Neural progenitor cell (in vitro differentiated cells): ENCODE results near the gene INHBB. TPM values are rescaled to one million over a fixed set of nuclear protein-coding genes. Genes with fewer than 3 reads are reported as not detected.

Experiments used
- DNase-seq: peaks from one replicate; pipeline ENCODE4 v3.0.0-alpha.2; 2016; ENCODE audit warnings: low spot score
- H2AFZ ChIP-seq: fragments of 200-600 bp; sonication (generic); replicated peaks from 2 replicates; pipeline ENCODE4 v1.6.1; 2016; ENCODE audit warnings: antibody characterized with exemption
- H3F3A ChIP-seq: fragments of 200-600 bp; sonication (generic); 2 replicates; pipeline ENCODE4 v1.6.1; 2016; ENCODE audit warnings: antibody characterized with exemption, low read depth
- H3K27ac ChIP-seq: fragments of 200-600 bp; sonication (generic); 2 replicates; pipeline ENCODE4 v1.5.1; 2016; ENCODE audit warnings: mild to moderate bottlenecking
- H3K27me3 ChIP-seq: fragments of 200-600 bp; sonication (generic); 2 replicates; pipeline ENCODE4 v1.6.1; 2016; ENCODE audit warnings: mild to moderate bottlenecking, moderate library complexity
- H3K36me3 ChIP-seq: fragments of 200-600 bp; sonication (generic); 2 replicates; pipeline ENCODE4 v1.5.1; 2016
- H3K4me1 ChIP-seq: fragments of 200-600 bp; sonication (generic); 2 replicates; pipeline ENCODE4 v1.6.1; 2016; ENCODE audit warnings: mixed run types
- H3K4me2 ChIP-seq: fragments of 200-600 bp; sonication (generic); 2 replicates; pipeline ENCODE4 v1.6.1; 2016
- H3K4me3 ChIP-seq: fragments of 200-600 bp; sonication (generic); 2 replicates; pipeline ENCODE4 v1.5.1; 2016
- H3K79me2 ChIP-seq: fragments of 200-600 bp; sonication (generic); 2 replicates; pipeline ENCODE4 v1.6.1; 2016; ENCODE audit warnings: low read depth
- H3K9ac ChIP-seq: fragments of 200-600 bp; sonication (generic); 2 replicates; pipeline ENCODE4 v1.6.1; 2016
- H3K9me3 ChIP-seq: fragments of 200-600 bp; sonication (generic); 2 replicates; pipeline ENCODE4 v1.5.1; 2016; ENCODE audit warnings: low read depth
- H4K20me1 ChIP-seq: fragments of 200-600 bp; sonication (generic); 2 replicates; pipeline ENCODE4 v1.6.1; 2016; ENCODE audit warnings: low read depth
- H3K27ac Mint-ChIP-seq: 3 replicates; pipeline ENCODE4 v1.8.0; 2021; ENCODE audit warnings: mixed read lengths
- H3K27me3 Mint-ChIP-seq: 2 replicates; pipeline ENCODE4 v1.8.0; 2022; ENCODE audit warnings: low read depth, mild to moderate bottlenecking, inconsistent platforms, moderate library complexity, mixed read lengths; ENCODE audit not compliant: insufficient read depth
- H3K36me3 Mint-ChIP-seq: 3 replicates; pipeline ENCODE4 v1.8.0; 2021; ENCODE audit warnings: mixed read lengths
- H3K4me1 Mint-ChIP-seq: 3 replicates; pipeline ENCODE4 v1.8.0; 2021; ENCODE audit warnings: mixed read lengths
- H3K4me3 Mint-ChIP-seq: 3 replicates; pipeline ENCODE4 v1.8.0; 2021; ENCODE audit warnings: mild to moderate bottlenecking, moderate library complexity, mixed read lengths
- H3K9me3 Mint-ChIP-seq: 3 replicates; pipeline ENCODE4 v1.8.0; 2020; ENCODE audit warnings: mixed read lengths
- EZH2 ChIP-seq: fragments of 200-600 bp; sonication (generic); IDR thresholded peaks from 2 replicates; pipeline ENCODE4 v1.6.1; 2017; ENCODE audit warnings: antibody characterized with exemption, mild to moderate bottlenecking, moderate library complexity
- EZH2phosphoT487 ChIP-seq: fragments of 200-600 bp; sonication (generic); IDR thresholded peaks from 2 replicates; pipeline ENCODE4 v1.6.1; 2017; ENCODE audit warnings: antibody characterized with exemption
- total RNA-seq: library from RNA; depleted of rRNA; stranded (reverse); fragments of >200 nt; gene quantifications from 2 replicates; pipeline ENCODE4 v1.2.3, GENCODE V29; 2015; ENCODE audit warnings: low replicate concordance
- TF ChIP-seq, protein P1 (sequence below): fragments of 200-600 bp; sonication (generic); IDR thresholded peaks from 2 replicates; pipeline ENCODE4 v1.5.1; 2017; ENCODE audit warnings: antibody characterized with exemption, mild to moderate bottlenecking

Gene INHBB
- total RNA-seq, 1 donor from 2014 or later: not detected

DNA sequence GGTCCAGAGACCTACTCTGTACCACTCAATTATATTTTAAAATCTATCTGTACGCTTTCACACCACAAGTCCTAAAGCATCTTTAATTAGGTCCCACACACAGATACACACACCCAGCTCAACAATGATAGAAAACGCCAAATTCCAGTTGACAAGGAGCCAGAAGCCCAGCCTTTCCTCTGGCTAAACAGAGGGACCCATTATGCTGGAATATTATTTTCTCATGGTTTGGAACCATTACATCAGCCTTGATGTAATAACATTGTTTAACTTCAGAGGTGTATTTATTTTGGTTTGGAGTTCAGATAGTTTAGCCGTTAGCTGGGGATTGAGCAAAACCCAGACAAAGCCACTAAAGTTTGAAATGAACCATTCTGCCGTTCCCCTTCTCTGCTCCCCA lies 14.0 kb upstream of the INHBB start:
- Histone ChIP-seq H3K27ac (no peak overlapping the region), H3K9ac (no peak overlapping the region), H3K4me3 (no peak overlapping the region), H3K4me1 (no peaks in the 10 kb centered on the region), H3K27me3 (peaks cover 29% of the 10 kb centered on the region), H3F3A (no peaks in the 10 kb centered on the region), H3K79me2 (no peaks in the 10 kb centered on the region), H3K9me3 (no peaks in the 10 kb centered on the region), H4K20me1 (no peaks in the 10 kb centered on the region), H2AFZ (no peak overlapping the region), H3K4me2 (no peak overlapping the region), H3K36me3 (no peaks in the 10 kb centered on the region)
- no peak overlapping the region for H3K27ac Mint-ChIP-seq
- TF ChIP-seq EZH2 (no peak), EZH2phosphoT487 (no peak)
- TF ChIP-seq, protein P1, sequence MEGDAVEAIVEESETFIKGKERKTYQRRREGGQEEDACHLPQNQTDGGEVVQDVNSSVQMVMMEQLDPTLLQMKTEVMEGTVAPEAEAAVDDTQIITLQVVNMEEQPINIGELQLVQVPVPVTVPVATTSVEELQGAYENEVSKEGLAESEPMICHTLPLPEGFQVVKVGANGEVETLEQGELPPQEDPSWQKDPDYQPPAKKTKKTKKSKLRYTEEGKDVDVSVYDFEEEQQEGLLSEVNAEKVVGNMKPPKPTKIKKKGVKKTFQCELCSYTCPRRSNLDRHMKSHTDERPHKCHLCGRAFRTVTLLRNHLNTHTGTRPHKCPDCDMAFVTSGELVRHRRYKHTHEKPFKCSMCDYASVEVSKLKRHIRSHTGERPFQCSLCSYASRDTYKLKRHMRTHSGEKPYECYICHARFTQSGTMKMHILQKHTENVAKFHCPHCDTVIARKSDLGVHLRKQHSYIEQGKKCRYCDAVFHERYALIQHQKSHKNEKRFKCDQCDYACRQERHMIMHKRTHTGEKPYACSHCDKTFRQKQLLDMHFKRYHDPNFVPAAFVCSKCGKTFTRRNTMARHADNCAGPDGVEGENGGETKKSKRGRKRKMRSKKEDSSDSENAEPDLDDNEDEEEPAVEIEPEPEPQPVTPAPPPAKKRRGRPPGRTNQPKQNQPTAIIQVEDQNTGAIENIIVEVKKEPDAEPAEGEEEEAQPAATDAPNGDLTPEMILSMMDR: no peak
- H3K36me3 Mint-ChIP-seq: no peaks in the 10 kb centered on the region
- H3K27me3 Mint-ChIP-seq: peaks cover 12% of the 10 kb centered on the region
- no peak for DNase-seq
- H3K4me3 Mint-ChIP-seq: no peak overlapping the region
- H3K4me1 Mint-ChIP-seq: peaks cover 16% of the 10 kb centered on the region
- H3K9me3 Mint-ChIP-seq: peaks cover 3% of the 10 kb centered on the region

DNA sequence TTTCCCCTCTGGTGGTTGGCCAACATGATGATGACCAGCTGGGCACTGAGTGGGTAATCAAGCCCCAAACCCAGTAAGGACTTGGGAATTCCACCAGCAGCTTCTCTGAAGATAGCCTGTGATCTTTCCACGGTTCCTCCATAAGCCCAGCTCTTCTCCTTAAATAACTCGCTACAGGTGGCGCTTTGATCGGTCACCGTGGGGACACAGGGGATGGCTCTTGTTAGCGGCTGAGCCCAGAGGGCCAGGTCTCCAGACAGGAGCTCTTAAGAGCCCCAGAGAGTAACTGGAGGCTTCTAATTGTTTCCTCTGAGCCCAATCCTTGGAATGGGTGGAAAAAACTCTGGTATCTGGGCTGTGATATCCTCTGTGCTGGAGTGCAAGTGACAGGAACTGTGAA lies 13.6 kb upstream of the INHBB start:
- Histone ChIP-seq H3K4me3 (no peak overlapping the region), H3K79me2 (no peaks in the 10 kb centered on the region), H3K4me2 (no peak overlapping the region), H3K27me3 (peaks cover 29% of the 10 kb centered on the region), H4K20me1 (no peaks in the 10 kb centered on the region), H3K4me1 (no peaks in the 10 kb centered on the region), H2AFZ (no peak overlapping the region), H3K36me3 (no peaks in the 10 kb centered on the region), H3K9ac (no peak overlapping the region), H3F3A (no peaks in the 10 kb centered on the region), H3K9me3 (no peaks in the 10 kb centered on the region), H3K27ac (no peak overlapping the region)
- no peaks in the 10 kb centered on the region for H3K36me3 Mint-ChIP-seq
- TF ChIP-seq, protein P1: no peak
- TF ChIP-seq EZH2phosphoT487 (no peak), EZH2 (no peak)
- no peak for DNase-seq
- H3K27me3 Mint-ChIP-seq: peaks cover 17% of the 10 kb centered on the region
- peaks cover 16% of the 10 kb centered on the region for H3K4me1 Mint-ChIP-seq
- no peak overlapping the region for H3K4me3 Mint-ChIP-seq
- peaks cover 3% of the 10 kb centered on the region for H3K9me3 Mint-ChIP-seq
- no peak overlapping the region for H3K27ac Mint-ChIP-seq

DNA sequence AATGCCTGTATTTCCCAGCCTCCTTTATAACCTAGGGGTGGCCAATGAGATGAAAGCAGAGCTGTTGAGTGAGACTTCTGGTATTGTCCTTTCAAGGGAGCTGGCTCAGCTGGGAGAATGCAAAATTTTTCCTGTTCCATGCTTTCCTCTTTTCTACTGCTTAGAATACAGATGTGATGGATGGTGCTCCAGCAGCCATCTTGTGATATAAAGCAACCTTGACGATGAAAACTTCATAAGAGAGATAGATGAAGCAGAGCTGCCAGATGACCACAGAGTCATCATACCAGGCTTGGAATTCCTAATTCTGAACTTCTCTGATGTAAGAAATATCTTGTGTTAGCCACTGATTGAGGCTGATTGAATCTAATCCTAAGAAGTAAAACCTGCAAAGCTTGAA lies 11.9 kb upstream of the INHBB start:
- no peak overlapping the region for H3K9ac ChIP-seq
- H3K4me1 ChIP-seq: no peaks in the 10 kb centered on the region
- H2AFZ ChIP-seq: no peak overlapping the region
- DNase-seq: no peak
- TF ChIP-seq, protein P1: no peak
- TF ChIP-seq EZH2phosphoT487: no peak
- no peak for TF ChIP-seq EZH2
- H3K4me3 ChIP-seq: no peak overlapping the region
- no peaks in the 10 kb centered on the region for H4K20me1 ChIP-seq
- Mint-ChIP-seq H3K9me3 (peaks cover 3% of the 10 kb centered on the region), H3K27me3 (peaks cover 17% of the 10 kb centered on the region), H3K36me3 (no peaks in the 10 kb centered on the region), H3K4me1 (peaks cover 28% of the 10 kb centered on the region), H3K4me3 (no peak overlapping the region), H3K27ac (no peak overlapping the region)
- no peaks in the 10 kb centered on the region for H3K36me3 ChIP-seq
- H3K4me2 ChIP-seq: no peak overlapping the region
- no peaks in the 10 kb centered on the region for H3K9me3 ChIP-seq
- no peak overlapping the region for H3K27ac ChIP-seq
- H3K79me2 ChIP-seq: no peaks in the 10 kb centered on the region
- peaks cover 39% of the 10 kb centered on the region for H3K27me3 ChIP-seq
- no peaks in the 10 kb centered on the region for H3F3A ChIP-seq
